Uterus (tissue), 4 donors: ENCODE measurements around the gene ANKRD11. TPM values are rescaled to one million over a fixed set of nuclear protein-coding genes. Genes with fewer than 3 reads are reported as not detected.

Experiments used
- DNase-seq, 2 donors: peaks; one replicate each; pipeline ENCODE4 v3.0.0-alpha.2; 2019 to 2020
- H3K27ac ChIP-seq, 2 donors: fragments of 200-600 bp; sonication (generic); 1 replicate in 1 of 2; 2 replicates in 1 of 2; pipeline ENCODE4 v1.5.1; 2016 to 2018
- H3K27me3 ChIP-seq, 2 donors: fragments of 200-600 bp; sonication (generic); one replicate each; pipeline ENCODE4 v1.5.1; 2018 to 2019; ENCODE audit warnings: control low read depth in 1 of 2
- H3K36me3 ChIP-seq, 2 donors: fragments of 200-600 bp; sonication (generic); one replicate each; pipeline ENCODE4 v1.5.1; 2019; ENCODE audit warnings: control low read depth in 1 of 2
- H3K4me1 ChIP-seq, 2 donors: fragments of 200-600 bp; sonication (generic); one replicate each; pipeline ENCODE4 v1.5.1; 2018 to 2019; ENCODE audit warnings: control low read depth in 1 of 2
- H3K4me3 ChIP-seq, 2 donors: fragments of 200-600 bp; sonication (generic); 1 replicate in 1 of 2; 2 replicates in 1 of 2; pipeline ENCODE4 v1.5.1; 2018 to 2019; ENCODE audit warnings: mild to moderate bottlenecking in 1 of 2
- H3K9me3 ChIP-seq, 2 donors: fragments of 200-600 bp; sonication (generic); one replicate each; pipeline ENCODE4 v1.5.1; 2019; ENCODE audit warnings: control low read depth in 1 of 2
- CTCF ChIP-seq, 4 experiments: fragments of 200-600 bp in 2 of 4; fragments of 450-650 bp in 2 of 4; sonication (generic) in 2 of 4; IDR thresholded peaks; one replicate each; pipeline ENCODE4 v1.5.1; 2016 to 2019; ENCODE audit warnings: antibody characterized with exemption in 4 of 4, mild to moderate bottlenecking in 2 of 4, moderate library complexity in 1 of 4
- POLR2A ChIP-seq, 2 donors: fragments of 450-650 bp; IDR thresholded peaks; one replicate each; pipeline ENCODE4 v1.6.1; 2016; ENCODE audit warnings: antibody characterized with exemption in 2 of 2, mild to moderate bottlenecking in 1 of 2, moderate library complexity in 1 of 2
- intact Hi-C: fragments of 100-400 bp; cut with DNase I; formaldehyde crosslinking; loops from one replicate; pipeline ENCODE4 v1.15.1; 2023; ENCODE audit warnings: low total_unique reads
- total RNA-seq, 4 donors: library from RNA; depleted of rRNA in 3 of 4; stranded (reverse); fragments of >200 nt in 3 of 4; gene quantifications; one replicate each; pipeline versions ENCODE4 v1.1.0 to v1.2.4, GENCODE V29; 2014 to 2023
- donor health status: DM: yes; HTN: yes; CAD: no.

The ANKRD11 gene
- total RNA-seq, 4 donors from 2014 or later, result 20.5 to 182 (median 45.5) TPM

GRCh38 chr16:89450537-89450936 is 39.8 kb downstream of the ANKRD11 start:
- Histone ChIP-seq H3K4me3 (no peak overlapping the region), H3K27ac (no peak overlapping the region), H3K27me3 (no peaks in the 10 kb centered on the region), H3K9me3 (no peaks in the 10 kb centered on the region), H3K4me1 (peaks cover 0 to 9% of the 10 kb centered on the region in 2 donors), H3K36me3 (no peaks in the 10 kb centered on the region)
- no peak for DNase-seq
- TF ChIP-seq CTCF (IDR thresholded peaks at IDR 0.05), result no peak
- intact Hi-C loops, result no loop called here

- Histone ChIP-seq H3K36me3 (no peaks in the 10 kb centered on the region), H3K9me3 (no peaks in the 10 kb centered on the region), H3K27ac (no peak overlapping the region), H3K4me1 (peaks cover 6 to 9% of the 10 kb centered on the region in 2 donors), H3K4me3 (no peak overlapping the region), H3K27me3 (no peaks in the 10 kb centered on the region)
- DNase-seq, result no peak
- no peak for TF ChIP-seq CTCF (IDR thresholded peaks at IDR 0.05)
- no peak for TF ChIP-seq POLR2A (IDR thresholded peaks at IDR 0.05)
- intact Hi-C loops, result no loop called here
Measured at GRCh38 chr16:89449726-89450335, 40.5 kb downstream of the ANKRD11 start.

GRCh38 chr16:89448656-89449055 is 41.7 kb downstream of the ANKRD11 start:
- no peaks in the 10 kb centered on the region for H3K9me3 ChIP-seq
- TF ChIP-seq CTCF (IDR thresholded peaks at IDR 0.05) (no peak), POLR2A (IDR thresholded peaks at IDR 0.05) (no peak)
- DNase-seq, result no peak
- no peaks in the 10 kb centered on the region for H3K36me3 ChIP-seq
- H3K4me1 ChIP-seq, result peaks cover 5 to 7% of the 10 kb centered on the region in 2 donors
- no peaks in the 10 kb centered on the region for H3K27me3 ChIP-seq
- H3K4me3 ChIP-seq, result no peak overlapping the region
- no peak overlapping the region for H3K27ac ChIP-seq
- intact Hi-C loops, result no loop called here

- TF ChIP-seq POLR2A (IDR thresholded peaks at IDR 0.05) (no peak), CTCF (IDR thresholded peaks at IDR 0.05) (no peak)
- Histone ChIP-seq H3K27ac (no peak overlapping the region), H3K27me3 (no peaks in the 10 kb centered on the region), H3K36me3 (no peaks in the 10 kb centered on the region), H3K4me3 (no peak overlapping the region), H3K9me3 (no peaks in the 10 kb centered on the region), H3K4me1 (peaks cover 2 to 19% of the 10 kb centered on the region in 2 donors)
- DNase-seq, result no peak
- intact Hi-C loops, result no loop called here
Measured at GRCh38 chr16:89446975-89447293, 43.4 kb downstream of the ANKRD11 start.

- no peak for DNase-seq
- no peaks in the 10 kb centered on the region for H3K27me3 ChIP-seq
- intact Hi-C loops, result no loop called here
- H3K4me1 ChIP-seq, result peaks cover 4 to 19% of the 10 kb centered on the region in 2 donors
- H3K27ac ChIP-seq, result no peak overlapping the region
- no peaks in the 10 kb centered on the region for H3K36me3 ChIP-seq
- no peak overlapping the region for H3K4me3 ChIP-seq
- no peak for TF ChIP-seq CTCF (IDR thresholded peaks at IDR 0.05)
- no peak for TF ChIP-seq POLR2A (IDR thresholded peaks at IDR 0.05)
- H3K9me3 ChIP-seq, result no peaks in the 10 kb centered on the region
Measured at GRCh38 chr16:89446136-89446974, 44.0 kb downstream of the ANKRD11 start.
